T47D (cell line): Measurements from ENCODE around the gene B3GAT2.
"Not testable (repeated sequence)": the region's sequence is repeated elsewhere in the genome, so short reads cannot be mapped to it uniquely, and the experiment has no call there.

ENCODE experiments used
- DNase-seq, 2 experiments: peaks; one replicate each; pipeline versions ENCODE4 v3.0.0 to v3.0.0-alpha.2; 2011 to 2012; ENCODE audit warnings: low read depth in 1 of 2, low spot score in 1 of 2
- JUND ChIP-seq: IDR thresholded peaks from 2 replicates; pipeline ENCODE4 v1.6.1; 2012; ENCODE audit warnings: low read depth
- in situ Hi-C: cut with HindIII; loops from 2 replicates; pipeline ENCODE4 v1.10.0; 2016; ENCODE audit warnings: low sequenced_read_pairs, low pct_unique_long_range_greater_than_20kb

The B3GAT2 gene

DNA sequence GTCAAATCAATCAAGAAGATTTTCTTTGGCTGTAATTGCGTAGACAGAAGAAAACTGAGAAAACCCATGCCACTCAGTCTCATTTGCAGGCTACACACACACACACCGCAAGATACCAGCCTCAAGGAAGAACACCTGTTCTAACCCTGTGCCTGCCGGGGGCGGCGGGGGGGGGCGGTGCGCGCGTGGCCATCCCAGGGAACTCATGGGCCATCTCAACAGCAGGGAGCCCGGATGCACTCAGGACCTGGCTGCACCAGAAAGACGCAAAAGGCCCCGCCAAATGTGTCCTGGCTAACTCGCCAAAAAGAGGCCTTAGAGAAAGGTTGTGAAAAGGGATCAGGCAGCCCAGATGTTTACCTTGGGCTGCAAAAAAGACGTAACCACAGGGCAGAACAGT lies 2.1 kb downstream of the B3GAT2 start:
- TF ChIP-seq JUND: no peak
- DNase-seq: no peak
- in situ Hi-C loops: no loop called here

DNA sequence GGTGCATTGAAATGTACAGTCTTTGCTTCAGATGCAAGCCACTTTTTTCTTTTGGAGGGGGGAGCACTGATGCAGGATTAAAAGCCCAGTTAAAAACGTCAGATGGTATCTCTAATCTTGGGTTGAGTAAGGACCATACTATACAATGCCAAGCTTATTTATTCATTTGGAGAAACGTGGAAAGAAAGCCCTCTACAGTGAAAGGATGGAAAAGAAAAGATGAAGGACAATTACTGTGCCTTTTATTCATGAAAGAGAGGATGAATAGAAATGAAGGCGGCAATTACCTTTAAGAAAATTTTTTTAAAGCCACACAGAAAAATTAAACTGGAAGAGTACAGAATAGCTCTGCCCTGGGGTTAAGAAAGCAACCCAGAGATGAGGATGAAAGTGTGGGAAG lies 2.7 kb downstream of the B3GAT2 start:
- TF ChIP-seq JUND: no peak
- DNase-seq: no peak
- in situ Hi-C loops: no loop called here

DNA sequence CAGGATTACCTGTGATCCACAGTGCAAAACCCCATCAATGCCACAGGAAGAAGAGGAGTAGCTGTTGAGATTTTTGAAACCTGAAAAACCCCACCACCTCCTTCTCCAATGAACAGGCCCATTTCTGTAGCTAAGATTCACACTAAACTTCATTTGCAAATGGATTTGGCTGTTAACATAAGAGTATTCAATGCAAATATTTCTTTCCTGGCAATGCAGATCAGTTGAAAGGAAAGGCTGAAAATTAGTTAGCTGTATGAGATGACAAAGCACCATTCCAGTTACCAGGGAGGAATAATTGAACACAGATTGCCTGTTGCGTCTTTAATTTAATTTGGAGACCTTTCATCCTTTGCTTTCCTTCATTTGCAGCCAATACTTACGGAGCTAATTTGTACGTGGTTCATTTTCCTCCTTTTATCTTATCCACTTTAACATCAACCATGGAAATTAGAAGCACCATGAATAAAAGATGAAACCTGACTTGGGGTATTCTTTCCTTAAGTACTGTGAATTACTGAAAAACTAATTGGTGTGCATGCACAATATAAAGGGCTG lies 4.2 kb downstream of the B3GAT2 start:
- no peak for DNase-seq
- in situ Hi-C loops: no loop called here
- no peak for TF ChIP-seq JUND

DNA sequence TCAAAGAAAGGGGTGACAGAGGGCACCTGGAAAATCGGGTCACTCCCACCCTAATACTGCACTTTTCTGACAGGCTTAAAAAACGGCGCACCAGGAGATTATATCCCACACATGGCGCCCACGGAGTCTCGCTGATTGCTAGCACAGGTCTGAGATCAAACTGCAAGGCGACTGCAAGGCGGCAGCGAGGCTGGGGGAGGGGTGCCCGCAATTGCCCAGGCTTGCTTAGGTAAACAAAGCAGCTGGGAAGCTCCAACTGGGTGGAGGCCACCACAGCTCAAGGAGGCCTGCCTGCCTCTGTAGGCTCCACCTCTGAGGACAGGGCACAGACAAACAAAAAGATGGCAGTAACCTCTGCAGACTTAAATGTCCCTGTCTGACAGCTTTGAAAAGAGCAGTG lies 12.5 kb downstream of the B3GAT2 start:
- DNase-seq, in situ Hi-C loops: not testable (repeated sequence)

DNA sequence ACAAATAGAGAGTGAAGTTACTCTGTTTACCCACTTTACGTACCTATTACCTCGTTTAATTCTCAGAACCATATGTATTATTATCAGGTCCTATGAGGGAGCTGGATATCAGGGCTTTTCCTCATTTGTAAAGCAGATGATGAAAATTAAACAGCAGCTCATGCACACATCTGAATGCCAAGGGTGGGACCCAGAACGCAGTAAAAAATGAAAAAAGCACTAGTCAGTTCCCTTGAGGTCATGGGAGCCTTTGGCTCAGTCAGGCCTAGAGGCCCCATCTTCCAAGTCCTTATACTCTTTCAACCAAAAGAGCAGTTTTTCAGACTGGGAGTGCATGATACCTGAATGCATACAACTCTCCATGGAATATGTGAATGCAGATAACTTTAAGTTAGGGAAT lies 23.0 kb downstream of the B3GAT2 start:
- TF ChIP-seq JUND: no peak
- in situ Hi-C loops: no loop called here
- DNase-seq: no peak

DNA sequence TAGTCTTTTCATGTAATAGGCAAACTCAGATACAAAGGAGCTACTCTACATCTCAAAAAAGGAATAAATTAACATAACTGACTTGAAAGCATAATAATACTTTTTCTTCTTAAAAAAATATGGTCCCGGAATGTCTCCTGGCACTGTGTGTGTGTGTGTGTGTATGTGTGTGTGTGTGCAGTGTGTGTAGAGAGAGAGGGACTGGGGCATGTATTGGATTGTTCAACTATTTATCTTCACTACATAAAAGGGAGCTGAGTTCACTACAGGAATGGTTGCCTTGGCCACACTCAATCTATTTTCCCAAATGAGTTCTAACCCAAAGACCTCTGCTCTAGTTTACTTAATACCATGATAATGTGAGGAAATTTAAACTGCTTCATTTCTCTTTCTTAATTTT lies 51.1 kb downstream of the B3GAT2 start:
- TF ChIP-seq JUND: no peak
- in situ Hi-C loops: no loop called here
- no peak for DNase-seq

DNA sequence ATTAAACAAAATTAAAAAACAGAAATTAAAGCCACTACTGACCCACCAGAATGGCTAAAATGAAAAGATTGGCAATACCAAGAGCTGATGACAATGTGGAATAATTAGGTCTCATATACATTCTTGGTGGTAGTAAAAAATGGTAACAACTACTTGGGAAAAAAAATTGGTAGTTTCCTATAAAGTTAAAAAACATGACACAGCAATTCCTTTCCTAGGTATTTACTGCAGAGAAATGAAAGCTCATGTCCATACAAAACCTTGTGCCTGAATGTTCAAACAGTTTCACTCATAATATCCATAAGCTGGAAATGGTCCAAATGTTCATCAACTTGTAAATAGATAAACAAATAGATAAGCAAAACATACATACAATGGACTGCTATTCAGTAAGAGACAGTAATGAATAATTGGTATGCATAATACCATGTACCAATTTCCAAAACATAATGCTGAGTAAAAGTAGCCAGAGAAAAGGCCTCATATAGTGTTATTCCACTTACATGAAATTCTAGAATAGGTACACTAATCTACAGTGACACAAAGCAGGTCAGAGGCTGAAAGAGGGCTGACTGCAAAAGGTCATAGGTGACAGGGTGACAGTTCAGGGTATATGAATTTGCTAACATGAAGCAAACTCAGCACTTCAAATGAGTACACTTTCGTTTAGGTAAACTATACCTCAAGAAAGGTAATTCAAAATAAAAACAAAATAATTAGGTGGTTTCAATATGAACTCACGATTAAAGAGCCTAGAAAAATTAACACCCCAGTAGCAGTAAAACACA lies 53.0 kb downstream of the B3GAT2 start:
- in situ Hi-C loops: no loop called here
- no peak for DNase-seq
- TF ChIP-seq JUND: no peak

DNA sequence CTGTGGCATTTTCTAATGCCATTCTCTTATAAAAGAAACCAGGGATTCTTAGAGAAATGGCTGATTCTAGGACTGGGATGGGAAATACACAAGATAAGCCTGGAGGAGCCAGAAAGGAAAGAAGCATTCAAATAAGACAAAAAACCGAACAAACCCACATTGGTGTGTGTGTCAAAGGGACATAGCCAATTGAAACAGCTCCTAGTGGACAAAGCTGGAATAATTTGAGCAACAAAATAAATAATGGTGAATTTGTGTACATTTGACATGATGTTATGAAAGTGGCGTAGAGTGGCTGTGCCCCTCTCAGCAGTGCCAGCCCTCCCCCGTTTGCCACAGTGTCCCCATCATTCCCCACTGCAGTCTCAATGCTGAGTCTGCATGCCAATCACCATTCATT lies 55.5 kb downstream of the B3GAT2 start:
- DNase-seq: peak in 1 of 2 experiments; percentile 13
- TF ChIP-seq JUND: no peak
- in situ Hi-C loops: no loop called here

DNA sequence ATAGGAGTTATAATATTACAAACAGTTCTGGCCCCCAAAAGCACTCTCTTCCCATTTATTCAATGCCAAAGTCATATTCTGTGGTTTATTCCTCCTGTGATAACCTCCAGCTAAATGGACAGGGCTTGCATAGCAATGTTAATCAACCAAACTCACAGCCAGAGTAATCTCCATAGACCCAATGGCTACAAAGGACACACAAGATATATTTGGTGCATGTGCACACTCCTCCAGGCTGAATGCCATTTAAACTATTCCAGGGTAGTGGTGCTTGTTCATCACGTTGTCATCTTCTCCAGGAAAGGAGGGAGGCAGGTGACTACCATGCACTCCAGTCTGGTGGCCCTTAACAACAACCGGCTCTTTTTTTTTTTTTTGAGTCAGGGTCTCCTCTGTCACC lies 56.8 kb downstream of the B3GAT2 start:
- no peak for TF ChIP-seq JUND
- in situ Hi-C loops: no loop called here

DNA sequence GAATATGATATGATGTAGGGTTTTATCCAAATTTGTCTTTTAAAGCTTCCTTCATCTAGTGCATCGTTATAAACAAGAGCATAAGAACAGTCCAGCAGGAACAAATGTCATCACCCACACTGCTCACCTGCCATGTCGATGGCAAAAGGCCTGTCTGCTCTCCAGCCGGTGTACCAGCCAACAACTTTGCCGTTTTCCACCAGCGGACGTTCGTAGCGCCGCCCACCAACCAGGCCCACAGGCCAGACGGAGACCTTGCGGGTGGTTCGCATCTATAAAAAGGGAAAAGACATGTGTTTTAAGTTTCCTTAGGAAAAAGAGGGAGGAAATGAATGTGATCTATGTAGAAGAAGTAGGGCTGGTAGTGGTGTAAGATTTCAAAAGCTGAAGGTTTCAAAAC lies 62.9 kb downstream of the B3GAT2 start:
- no peak for DNase-seq
- in situ Hi-C loops: no loop called here
- TF ChIP-seq JUND: no peak

More for the DNA sequence above, 56.8 kb downstream of the B3GAT2 start:
- no peak for DNase-seq

DNA sequence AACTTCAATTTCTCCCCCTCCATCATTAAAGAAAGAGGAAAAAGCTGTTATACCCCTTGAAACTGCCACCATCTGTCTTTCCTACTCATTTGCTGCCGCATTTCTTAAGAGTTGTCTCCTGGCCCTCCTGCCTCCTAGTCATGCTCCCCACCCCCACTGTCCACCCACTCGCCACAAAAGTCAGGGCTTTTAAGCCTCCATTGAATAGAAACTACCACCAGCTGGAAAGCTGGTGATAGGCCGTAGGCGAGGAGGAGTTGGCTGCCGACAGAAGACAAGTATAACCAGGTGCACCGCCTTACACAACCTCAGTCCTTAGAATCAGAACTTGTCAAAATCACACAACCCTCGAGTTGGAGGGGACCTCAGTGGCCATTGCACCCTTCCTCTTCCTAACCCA lies 67.6 kb downstream of the B3GAT2 start:
- in situ Hi-C loops: no loop called here
- no peak for TF ChIP-seq JUND
- DNase-seq: no peak

DNA sequence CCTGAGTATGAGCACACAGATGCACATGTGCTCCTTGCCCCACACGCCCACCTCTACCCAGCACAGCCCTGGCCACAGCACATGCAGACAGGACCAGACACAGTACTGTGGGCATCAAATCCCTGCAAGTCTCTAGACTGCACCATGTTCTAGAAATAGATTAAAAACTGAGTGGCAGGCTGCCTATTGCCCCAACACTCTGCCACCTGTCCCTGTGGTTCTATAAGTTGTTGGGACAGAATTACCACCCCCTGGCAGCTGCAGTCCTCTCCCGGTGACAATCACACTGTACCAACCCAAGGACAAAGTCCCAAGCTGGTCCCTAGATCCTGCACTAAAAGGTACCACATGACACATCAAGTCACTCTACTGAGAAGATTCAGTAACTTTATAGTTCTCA lies 70.2 kb downstream of the B3GAT2 start:
- TF ChIP-seq JUND: no peak
- DNase-seq: no peak

DNA sequence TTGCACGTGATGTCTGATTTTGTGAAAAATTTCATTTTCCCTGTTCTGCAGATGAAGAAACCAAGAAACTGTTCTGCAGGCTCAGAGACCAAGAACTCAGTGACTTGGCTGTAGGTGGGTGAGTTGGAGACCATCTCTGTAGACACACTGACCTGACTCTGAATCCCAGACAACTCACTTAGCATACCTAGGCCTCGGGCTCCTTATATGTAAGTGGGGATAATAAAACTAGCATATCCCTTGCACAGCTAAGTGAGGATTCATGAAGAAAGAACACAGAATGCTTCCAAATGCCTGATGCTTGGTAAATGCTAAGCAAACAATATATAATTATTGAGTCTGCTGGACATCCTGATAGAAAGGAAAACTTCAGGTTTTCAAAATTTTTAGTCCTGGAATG lies 70.8 kb downstream of the B3GAT2 start:
- DNase-seq: no peak
- in situ Hi-C loops: no loop called here
- TF ChIP-seq JUND: no peak

More for the DNA sequence above, 70.2 kb downstream of the B3GAT2 start:
- in situ Hi-C loops: no loop called here
